GM06990 (cell line): ENCODE measurements around the gene PCID2.

Experiments used
- DNase-seq: peaks from one replicate; pipeline ENCODE4 v3.0.0-alpha.2; 2011; ENCODE audit not compliant: insufficient read length; ENCODE audit errors: extremely low read depth
- H3K27me3 ChIP-seq: replicated peaks from 2 replicates; pipeline ENCODE4 v1.6.0; 2011; ENCODE audit warnings: low read length; ENCODE audit not compliant: control insufficient read depth, insufficient read depth
- H3K36me3 ChIP-seq: 2 replicates; pipeline ENCODE4 v1.5.1; 2011; ENCODE audit warnings: low read length; ENCODE audit not compliant: control insufficient read depth, insufficient read depth
- H3K4me3 ChIP-seq: replicated peaks from 2 replicates; pipeline ENCODE4 v1.5.1; 2011; ENCODE audit warnings: low read depth, mild to moderate bottlenecking, control low read depth, low read length
- TF ChIP-seq, protein P1 (sequence below): IDR thresholded peaks from 2 replicates; pipeline ENCODE4 v1.5.1; 2011; ENCODE audit warnings: low read length, control low read depth, mild to moderate bottlenecking, inconsistent platforms; ENCODE audit not compliant: insufficient read depth, poor library complexity, severe bottlenecking

Gene PCID2

GRCh38 chr13:113147206-113147605, 61.3 kb downstream of the PCID2 start:
- Histone ChIP-seq H3K36me3 (no peaks in the 10 kb centered on the region), H3K27me3 (no peaks in the 10 kb centered on the region), H3K4me3 (no peak overlapping the region)
- DNase-seq = no peak
- TF ChIP-seq, protein P1, sequence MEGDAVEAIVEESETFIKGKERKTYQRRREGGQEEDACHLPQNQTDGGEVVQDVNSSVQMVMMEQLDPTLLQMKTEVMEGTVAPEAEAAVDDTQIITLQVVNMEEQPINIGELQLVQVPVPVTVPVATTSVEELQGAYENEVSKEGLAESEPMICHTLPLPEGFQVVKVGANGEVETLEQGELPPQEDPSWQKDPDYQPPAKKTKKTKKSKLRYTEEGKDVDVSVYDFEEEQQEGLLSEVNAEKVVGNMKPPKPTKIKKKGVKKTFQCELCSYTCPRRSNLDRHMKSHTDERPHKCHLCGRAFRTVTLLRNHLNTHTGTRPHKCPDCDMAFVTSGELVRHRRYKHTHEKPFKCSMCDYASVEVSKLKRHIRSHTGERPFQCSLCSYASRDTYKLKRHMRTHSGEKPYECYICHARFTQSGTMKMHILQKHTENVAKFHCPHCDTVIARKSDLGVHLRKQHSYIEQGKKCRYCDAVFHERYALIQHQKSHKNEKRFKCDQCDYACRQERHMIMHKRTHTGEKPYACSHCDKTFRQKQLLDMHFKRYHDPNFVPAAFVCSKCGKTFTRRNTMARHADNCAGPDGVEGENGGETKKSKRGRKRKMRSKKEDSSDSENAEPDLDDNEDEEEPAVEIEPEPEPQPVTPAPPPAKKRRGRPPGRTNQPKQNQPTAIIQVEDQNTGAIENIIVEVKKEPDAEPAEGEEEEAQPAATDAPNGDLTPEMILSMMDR = no peak

DNA sequence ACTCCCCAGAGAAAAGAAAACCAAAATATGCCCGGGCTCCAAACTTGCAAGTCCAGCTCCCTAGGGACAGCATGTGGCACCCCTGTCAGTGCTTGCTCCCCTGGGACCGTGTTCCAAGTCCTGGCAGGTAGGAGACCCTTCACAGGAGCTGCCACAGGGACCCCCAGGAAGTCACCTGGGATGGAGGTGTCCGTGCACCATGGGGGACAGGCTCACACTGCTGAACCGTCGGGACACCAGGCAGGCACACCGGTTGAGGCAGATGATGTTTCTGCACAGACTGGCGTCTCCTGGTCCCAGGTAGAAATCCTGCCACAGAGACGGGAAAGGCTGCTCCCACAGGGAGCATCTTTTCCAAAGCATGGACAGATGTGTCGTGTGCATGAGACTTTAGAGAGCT, 61.7 kb downstream of the PCID2 start:
- DNase-seq = no peak
- no peak overlapping the region for H3K4me3 ChIP-seq
- TF ChIP-seq, protein P1 = no peak
- H3K36me3 ChIP-seq = no peaks in the 10 kb centered on the region
- no peaks in the 10 kb centered on the region for H3K27me3 ChIP-seq

DNA sequence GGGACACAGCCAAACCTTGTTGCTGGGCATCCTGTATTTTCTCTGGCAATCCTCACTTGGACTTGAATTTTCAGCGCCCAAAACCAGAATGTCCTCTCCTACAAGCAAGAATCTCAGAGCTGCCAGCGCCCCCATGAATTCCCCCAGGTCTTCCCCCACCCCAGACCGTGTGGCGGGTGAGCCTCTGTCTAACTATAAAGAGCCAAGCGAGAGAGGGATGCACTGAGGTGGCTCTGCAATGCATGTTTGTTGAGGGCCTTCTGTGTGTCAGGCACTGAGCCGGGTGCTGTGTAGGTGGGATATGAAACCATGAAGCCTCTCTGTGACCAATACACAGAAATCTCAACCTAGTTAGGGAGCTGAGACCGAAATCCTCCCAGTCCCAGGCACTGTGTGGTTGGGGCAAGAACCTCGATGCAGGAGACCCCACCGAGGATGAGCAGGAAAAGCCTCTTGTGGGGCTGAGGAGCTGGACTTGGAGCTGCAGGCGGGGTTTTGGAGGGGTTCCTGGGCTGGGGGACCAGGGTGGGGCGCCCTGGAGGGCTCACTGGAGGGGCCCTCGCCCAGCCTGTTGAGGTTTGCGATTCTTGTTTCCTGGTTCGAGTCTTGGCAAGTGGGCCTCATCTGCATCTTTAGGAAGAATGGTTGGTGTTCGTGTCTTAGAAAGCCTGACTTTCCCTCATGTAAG, 62.4 kb downstream of the PCID2 start:
- no peak overlapping the region for H3K4me3 ChIP-seq
- no peak for DNase-seq
- H3K27me3 ChIP-seq = no peaks in the 10 kb centered on the region; the same call in 1 of the 2 replicates
- H3K36me3 ChIP-seq = no peaks in the 10 kb centered on the region
- TF ChIP-seq, protein P1 = no peak

DNA sequence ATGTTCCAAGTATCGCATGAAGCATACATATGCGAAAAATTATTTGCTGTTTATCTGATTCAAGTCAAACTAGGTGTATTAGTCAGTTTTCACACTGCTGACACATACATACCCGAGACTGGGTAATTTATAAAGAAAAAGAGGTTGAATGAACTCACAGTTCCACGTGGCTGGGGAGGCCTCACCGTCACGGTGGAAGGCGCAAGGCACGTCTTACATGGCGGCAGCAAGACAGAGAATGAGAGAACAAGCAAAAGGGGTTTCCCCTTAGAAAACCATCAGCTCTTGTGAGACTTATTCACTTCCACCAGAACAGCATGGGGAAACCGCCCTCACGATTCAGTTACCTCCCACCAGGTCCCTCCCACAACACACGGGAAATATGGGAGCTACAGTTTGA, 63.0 kb downstream of the PCID2 start:
- DNase-seq = no peak
- no peaks in the 10 kb centered on the region; the same call in 1 of the 2 replicates for H3K27me3 ChIP-seq
- no peak overlapping the region for H3K4me3 ChIP-seq
- TF ChIP-seq, protein P1 = no peak
- no peaks in the 10 kb centered on the region for H3K36me3 ChIP-seq

DNA sequence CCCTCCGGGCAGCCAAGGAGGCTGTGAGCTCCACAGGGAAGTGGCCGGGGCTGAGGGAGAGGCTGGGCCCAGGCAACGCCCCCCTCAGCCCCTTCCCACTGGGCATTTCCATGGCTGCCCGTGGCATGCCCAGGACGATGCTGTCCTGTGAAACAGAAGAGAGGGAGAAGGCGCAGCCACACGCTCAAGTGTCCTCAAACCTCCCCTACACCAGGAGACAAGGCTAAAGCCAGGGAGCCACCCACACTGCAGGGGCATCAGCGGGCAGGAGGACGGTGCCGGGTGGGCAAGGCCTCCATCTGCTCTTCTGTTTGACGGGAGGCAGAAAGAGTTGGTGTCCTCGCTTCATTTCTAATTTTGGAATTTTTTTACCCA, 64.2 kb downstream of the PCID2 start:
- Histone ChIP-seq H3K4me3 (no peak overlapping the region), H3K27me3 (no peaks in the 10 kb centered on the region; the same call in 1 of the 2 replicates), H3K36me3 (no peaks in the 10 kb centered on the region)
- no peak for DNase-seq
- TF ChIP-seq, protein P1 = no peak
